ENCODE measurements around the gene MBLAC1. TPM values are rescaled to one million over a fixed set of nuclear protein-coding genes. Genes with fewer than 3 reads are reported as not detected.

Gene MBLAC1
- total RNA-seq, 1 donor from 2014 or later = 2.3 TPM

GRCh38 chr7:100093054-100093453 is 33.7 kb upstream of the MBLAC1 start:
- no peak for DNase-seq (ENCODE audit: extremely low spot score, unreplicated experiment)
- Mint-ChIP-seq H3K4me1 (ENCODE audit: unreplicated experiment) (peaks cover 17% of the 10 kb centered on the region), H3K27ac (ENCODE audit: unreplicated experiment) (no peak overlapping the region), H3K4me3 (ENCODE audit: unreplicated experiment) (no peak overlapping the region), H3K36me3 (ENCODE audit: unreplicated experiment) (peaks cover 50% of the 10 kb centered on the region), H3K9me3 (ENCODE audit: unreplicated experiment) (no peaks in the 10 kb centered on the region), H3K27me3 (ENCODE audit: unreplicated experiment) (no peaks in the 10 kb centered on the region)
- no peak for TF ChIP-seq CTCF (IDR thresholded peaks at IDR 0.05)

DNA sequence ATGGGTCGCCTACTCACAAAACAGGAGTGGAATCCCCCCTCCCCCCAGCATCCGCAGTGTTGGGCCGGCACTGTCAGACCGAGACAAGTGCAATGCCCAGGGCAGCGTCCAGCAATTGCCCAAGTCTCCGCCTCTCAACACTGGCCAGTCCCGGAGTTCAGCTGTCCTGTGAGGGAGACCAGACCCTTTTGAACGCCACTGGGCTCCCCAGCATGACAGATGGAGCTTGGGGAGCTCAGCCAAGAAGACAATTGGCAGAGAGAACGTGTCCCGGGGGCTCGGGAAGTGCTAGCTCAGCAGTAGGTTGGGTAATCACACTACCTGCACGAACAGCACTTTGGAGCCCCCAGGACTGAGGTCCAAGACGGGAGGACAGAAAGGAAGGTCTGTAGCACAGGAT is 33.3 kb upstream of the MBLAC1 start:
- Mint-ChIP-seq H3K4me1 (ENCODE audit: unreplicated experiment) (peaks cover 15% of the 10 kb centered on the region), H3K27ac (ENCODE audit: unreplicated experiment) (peak overlapping the region; percentile 47), H3K27me3 (ENCODE audit: unreplicated experiment) (no peaks in the 10 kb centered on the region), H3K36me3 (ENCODE audit: unreplicated experiment) (peaks cover 53% of the 10 kb centered on the region), H3K9me3 (ENCODE audit: unreplicated experiment) (no peaks in the 10 kb centered on the region), H3K4me3 (ENCODE audit: unreplicated experiment) (no peak overlapping the region)
- DNase-seq (ENCODE audit: extremely low spot score, unreplicated experiment) = no peak
- TF ChIP-seq CTCF (IDR thresholded peaks at IDR 0.05) = no peak

DNA sequence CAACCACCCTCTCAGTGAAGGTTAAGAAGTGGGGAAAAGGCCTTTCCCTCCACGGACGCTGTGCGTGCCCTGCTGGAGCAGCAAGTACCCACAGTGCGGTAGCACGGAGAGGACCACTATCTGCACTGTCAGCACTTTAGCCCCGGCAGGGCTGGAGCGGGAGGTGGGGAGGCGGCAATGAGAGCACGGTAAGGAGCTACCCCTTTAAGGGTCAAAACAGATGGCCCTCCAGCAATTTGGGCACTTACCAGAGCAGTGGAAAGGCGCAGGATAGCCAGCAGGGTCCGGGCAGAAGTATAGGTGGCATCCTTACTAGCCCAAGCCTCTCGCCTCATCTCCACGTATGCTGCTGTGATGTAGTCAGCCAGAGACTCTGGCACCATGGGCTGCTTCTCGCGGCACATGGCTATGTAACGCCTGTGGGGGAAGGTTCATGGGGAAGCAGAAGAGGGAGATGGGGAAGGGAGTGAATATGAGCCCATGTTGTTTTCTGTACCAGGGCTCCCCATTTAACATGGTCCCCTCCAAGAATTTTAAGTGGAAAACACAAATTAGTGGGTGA is 32.8 kb upstream of the MBLAC1 start:
- Mint-ChIP-seq H3K4me1 (ENCODE audit: unreplicated experiment) (peaks cover 20% of the 10 kb centered on the region), H3K4me3 (ENCODE audit: unreplicated experiment) (no peak overlapping the region), H3K36me3 (ENCODE audit: unreplicated experiment) (peaks cover 58% of the 10 kb centered on the region), H3K9me3 (ENCODE audit: unreplicated experiment) (no peaks in the 10 kb centered on the region), H3K27ac (ENCODE audit: unreplicated experiment) (no peak overlapping the region), H3K27me3 (ENCODE audit: unreplicated experiment) (no peaks in the 10 kb centered on the region)
- no peak for DNase-seq (ENCODE audit: extremely low spot score, unreplicated experiment)
- TF ChIP-seq CTCF (IDR thresholded peaks at IDR 0.05) = no peak

- no peaks in the 10 kb centered on the region for H3K9me3 Mint-ChIP-seq (ENCODE audit: unreplicated experiment)
- DNase-seq (ENCODE audit: extremely low spot score, unreplicated experiment) = no peak
- TF ChIP-seq CTCF (IDR thresholded peaks at IDR 0.05) = no peak
- H3K27ac Mint-ChIP-seq (ENCODE audit: unreplicated experiment) = peak overlapping the region; percentile 14
- peaks cover 23% of the 10 kb centered on the region for H3K4me1 Mint-ChIP-seq (ENCODE audit: unreplicated experiment)
- no peaks in the 10 kb centered on the region for H3K27me3 Mint-ChIP-seq (ENCODE audit: unreplicated experiment)
- H3K36me3 Mint-ChIP-seq (ENCODE audit: unreplicated experiment) = peaks cover 66% of the 10 kb centered on the region
- H3K4me3 Mint-ChIP-seq (ENCODE audit: unreplicated experiment) = no peak overlapping the region
Observed at GRCh38 chr7:100095289-100095688, 31.5 kb upstream of the MBLAC1 start.

DNA sequence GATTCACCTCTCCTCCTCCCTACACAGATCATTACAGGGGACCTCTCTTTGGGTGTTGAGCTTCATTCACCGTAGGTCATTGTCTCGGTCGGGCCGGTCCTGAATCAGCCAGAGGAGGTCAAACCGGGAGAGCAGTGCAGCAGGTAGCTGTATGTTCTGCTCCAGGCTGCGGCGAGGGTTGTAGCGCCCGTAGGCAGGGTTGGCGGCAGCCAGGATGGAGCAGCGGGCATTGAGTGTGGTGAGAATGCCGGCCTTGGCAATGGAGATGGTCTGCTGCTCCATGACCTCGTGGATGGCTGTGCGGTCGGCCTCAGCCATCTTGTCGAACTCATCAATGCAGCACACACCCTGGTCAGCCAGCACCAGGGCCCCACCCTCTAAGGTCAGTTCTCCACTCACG is 31.1 kb upstream of the MBLAC1 start:
- no peak overlapping the region for H3K4me3 Mint-ChIP-seq (ENCODE audit: unreplicated experiment)
- H3K4me1 Mint-ChIP-seq (ENCODE audit: unreplicated experiment) = peaks cover 20% of the 10 kb centered on the region
- peak overlapping the region; percentile 14 for H3K27ac Mint-ChIP-seq (ENCODE audit: unreplicated experiment)
- TF ChIP-seq CTCF (IDR thresholded peaks at IDR 0.05) = no peak
- no peaks in the 10 kb centered on the region for H3K9me3 Mint-ChIP-seq (ENCODE audit: unreplicated experiment)
- peaks cover 63% of the 10 kb centered on the region for H3K36me3 Mint-ChIP-seq (ENCODE audit: unreplicated experiment)
- DNase-seq (ENCODE audit: extremely low spot score, unreplicated experiment) = no peak
- no peaks in the 10 kb centered on the region for H3K27me3 Mint-ChIP-seq (ENCODE audit: unreplicated experiment)

All from osteocyte (in vitro differentiated cells).